GM12874 (cell line): Measurements from ENCODE around the gene ADAMTS8.

Experiments used
- TF ChIP-seq, protein P1 (sequence below): IDR thresholded peaks from 2 replicates; pipeline ENCODE4 v1.5.1; 2011; ENCODE audit warnings: low read depth, mild to moderate bottlenecking, control low read depth, low read length, moderate library complexity; ENCODE audit not compliant: insufficient read depth

Gene ADAMTS8

DNA sequence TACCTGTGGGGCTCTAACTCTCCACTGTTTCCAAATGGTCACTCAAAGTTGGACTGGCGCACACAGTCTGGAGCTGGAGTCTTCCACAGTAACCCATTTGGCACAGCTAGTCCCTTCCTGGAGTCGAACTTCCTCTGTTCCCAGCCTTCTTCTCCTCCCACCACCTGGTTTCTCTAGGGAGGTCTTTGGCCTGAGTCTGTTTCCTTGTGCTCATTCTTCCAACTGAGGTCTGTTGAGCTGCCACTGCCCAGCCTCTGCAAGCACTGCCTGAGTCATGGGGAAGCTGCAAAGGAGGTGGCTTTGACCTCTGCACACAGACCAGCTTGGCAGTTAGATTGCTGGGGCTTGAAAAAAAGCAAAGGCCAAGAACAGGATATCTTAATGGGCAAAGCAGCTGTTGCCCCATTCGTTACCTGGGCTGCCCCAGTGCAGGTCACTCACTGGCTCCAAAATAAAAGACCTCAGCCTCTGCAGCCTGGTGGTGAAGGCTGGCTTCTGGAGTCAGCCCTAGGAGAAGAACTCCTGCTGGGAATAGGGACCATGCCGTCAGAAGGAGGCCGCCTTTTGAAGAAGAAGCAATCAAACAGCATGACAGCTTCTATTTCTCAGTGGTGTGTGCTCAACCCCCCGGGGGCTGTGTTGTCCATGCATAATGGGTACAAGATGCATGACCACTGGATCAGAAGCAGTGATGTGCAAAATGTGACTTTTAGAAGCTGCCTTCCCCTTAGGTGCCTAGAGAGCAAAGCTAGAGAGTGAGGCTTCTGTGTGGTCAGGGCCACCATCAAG lies 23.0 kb upstream of the ADAMTS8 start:
- TF ChIP-seq, protein P1, sequence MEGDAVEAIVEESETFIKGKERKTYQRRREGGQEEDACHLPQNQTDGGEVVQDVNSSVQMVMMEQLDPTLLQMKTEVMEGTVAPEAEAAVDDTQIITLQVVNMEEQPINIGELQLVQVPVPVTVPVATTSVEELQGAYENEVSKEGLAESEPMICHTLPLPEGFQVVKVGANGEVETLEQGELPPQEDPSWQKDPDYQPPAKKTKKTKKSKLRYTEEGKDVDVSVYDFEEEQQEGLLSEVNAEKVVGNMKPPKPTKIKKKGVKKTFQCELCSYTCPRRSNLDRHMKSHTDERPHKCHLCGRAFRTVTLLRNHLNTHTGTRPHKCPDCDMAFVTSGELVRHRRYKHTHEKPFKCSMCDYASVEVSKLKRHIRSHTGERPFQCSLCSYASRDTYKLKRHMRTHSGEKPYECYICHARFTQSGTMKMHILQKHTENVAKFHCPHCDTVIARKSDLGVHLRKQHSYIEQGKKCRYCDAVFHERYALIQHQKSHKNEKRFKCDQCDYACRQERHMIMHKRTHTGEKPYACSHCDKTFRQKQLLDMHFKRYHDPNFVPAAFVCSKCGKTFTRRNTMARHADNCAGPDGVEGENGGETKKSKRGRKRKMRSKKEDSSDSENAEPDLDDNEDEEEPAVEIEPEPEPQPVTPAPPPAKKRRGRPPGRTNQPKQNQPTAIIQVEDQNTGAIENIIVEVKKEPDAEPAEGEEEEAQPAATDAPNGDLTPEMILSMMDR = no peak

DNA sequence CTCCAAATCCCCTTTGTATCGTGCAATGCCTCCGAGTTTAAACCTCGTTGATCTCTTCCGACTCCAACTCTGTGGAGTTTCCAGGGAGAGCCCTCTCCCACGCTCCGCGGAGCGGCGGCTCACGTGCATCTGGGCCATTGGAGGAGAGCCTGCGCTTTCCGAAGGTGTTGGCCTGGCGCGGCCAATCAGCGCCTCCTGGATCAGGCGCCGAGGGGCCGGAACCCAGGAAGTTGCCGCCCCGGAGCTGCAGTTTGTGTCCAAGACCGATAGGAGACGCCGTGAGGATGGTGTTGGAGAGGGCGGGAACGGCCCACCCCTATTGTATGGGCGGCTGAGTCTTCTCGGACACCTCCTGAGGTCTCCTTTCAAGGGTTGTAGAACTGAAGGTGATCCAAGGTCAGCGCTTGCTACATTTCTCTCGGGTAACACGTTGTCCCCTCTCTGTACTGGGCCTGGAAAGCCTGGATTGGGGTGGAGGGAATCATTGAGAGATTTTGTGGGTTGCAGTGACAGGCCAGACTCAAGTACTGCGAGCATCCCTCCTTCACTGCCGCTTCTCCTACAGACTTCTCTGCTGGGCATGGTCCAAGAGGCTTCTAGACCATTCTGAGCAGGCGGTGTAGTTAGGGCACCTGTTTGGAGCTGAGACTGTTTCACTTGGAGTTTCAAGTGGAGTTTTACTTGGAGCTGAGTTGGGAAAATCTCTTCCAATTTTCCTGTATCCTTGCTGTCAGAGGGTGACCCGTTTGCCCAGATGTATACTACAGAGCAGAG lies 21.8 kb upstream of the ADAMTS8 start:
- TF ChIP-seq, protein P1 = no peak

DNA sequence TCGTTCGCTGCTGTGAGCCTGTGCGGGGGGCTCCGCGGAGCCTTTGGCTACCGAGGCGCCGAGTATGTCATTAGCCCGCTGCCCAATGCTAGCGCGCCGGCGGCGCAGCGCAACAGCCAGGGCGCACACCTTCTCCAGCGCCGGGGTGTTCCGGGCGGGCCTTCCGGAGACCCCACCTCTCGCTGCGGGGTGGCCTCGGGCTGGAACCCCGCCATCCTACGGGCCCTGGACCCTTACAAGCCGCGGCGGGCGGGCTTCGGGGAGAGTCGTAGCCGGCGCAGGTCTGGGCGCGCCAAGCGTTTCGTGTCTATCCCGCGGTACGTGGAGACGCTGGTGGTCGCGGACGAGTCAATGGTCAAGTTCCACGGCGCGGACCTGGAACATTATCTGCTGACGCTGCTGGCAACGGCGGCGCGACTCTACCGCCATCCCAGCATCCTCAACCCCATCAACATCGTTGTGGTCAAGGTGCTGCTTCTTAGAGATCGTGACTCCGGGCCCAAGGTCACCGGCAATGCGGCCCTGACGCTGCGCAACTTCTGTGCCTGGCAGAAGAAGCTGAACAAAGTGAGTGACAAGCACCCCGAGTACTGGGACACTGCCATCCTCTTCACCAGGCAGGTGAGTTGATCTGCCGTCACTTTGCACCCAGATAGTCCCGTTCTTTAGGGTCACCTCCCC lies 21.0 kb upstream of the ADAMTS8 start:
- TF ChIP-seq, protein P1 = no peak

DNA sequence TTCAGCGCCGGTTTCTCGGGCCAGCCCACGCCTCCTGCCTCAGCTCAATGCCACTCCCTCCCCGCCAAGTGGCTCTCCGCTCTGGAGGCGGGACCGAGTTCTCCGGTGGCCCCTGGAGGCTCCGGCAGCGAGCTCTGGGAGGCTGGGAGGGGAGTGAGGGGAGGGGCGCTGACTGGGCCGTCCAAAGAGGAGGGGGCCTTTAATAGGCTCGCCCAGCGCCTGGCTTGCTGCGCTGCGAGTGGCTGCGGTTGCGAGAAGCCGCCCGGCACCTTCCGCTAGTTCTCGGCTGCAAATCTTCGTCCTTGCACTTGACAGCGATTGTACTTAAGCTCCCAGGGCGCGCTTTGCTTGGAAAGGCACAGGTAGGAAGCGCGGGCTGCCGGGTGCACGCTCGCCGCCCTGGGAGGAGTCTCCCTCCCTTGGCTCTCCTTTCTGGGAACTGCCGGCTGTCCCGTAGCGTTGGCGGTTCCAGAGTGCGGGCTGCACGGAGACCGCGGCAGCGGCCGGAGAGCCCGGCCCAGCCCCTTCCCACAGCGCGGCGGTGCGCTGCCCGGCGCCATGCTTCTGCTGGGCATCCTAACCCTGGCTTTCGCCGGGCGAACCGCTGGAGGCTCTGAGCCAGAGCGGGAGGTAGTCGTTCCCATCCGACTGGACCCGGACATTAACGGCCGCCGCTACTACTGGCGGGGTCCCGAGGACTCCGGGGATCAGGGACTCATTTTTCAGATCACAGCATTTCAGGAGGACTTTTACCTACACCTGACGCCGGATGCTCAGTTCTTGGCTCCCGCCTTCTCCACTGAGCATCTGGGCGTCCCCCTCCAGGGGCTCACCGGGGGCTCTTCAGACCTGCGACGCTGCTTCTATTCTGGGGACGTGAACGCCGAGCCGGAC lies 20.3 kb upstream of the ADAMTS8 start, which contains the start of gene ADAMTS15:
ADAMTS15 (plus strand) TSS at position 230 of the 894 bp plus-strand sequence; CDS start at position 559, 329 bp downstream.
- TF ChIP-seq, protein P1 = no peak

DNA sequence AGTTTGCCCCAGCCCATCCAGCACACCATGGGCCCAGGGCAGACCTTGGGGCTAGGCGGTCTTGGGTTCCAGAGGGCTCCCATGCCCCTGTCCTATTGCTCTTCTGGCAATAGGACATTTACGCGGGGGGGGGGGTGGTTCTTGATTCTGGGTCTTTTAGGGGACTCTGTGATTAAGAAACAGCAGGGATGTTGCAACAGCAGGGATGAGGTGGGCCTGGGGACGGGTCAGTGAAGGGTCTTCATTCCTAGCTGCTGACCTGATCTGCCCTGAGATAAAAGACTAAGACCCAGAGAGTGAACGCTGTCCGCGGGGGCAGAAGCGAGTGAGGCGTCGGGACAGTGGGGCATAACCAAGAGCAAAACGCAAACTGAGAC lies 19.6 kb upstream of the ADAMTS8 start:
- TF ChIP-seq, protein P1 = no peak

DNA sequence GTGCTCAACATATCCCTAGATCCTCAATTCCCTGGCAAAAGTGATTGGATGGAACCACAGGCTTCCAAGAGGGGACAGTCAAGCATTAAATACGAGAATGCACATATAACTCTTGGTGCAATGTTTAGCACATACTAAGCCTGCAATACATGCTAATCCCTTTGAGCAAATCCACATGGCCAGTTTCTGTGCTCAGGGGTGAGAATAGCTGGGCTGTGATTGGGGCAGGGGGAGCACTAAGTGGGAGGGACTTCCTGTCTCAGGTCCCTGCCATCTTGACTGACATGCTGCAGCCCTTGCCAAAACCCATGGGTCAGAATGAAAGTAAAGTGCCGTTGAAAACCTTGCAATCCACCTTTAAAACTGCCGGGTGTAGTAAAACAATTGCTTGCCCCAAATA lies 17.4 kb upstream of the ADAMTS8 start:
- TF ChIP-seq, protein P1 = no peak
